Activated CD4-positive, alpha-beta T cell treated with anti-CD3 and anti-CD28 coated beads, Interleukin-2, amount 10 ng/mL, durations not matched to agents 24 days and 14 days (primary cell): Measurements from ENCODE around the gene FBLN7. TPM values are rescaled to one million over a fixed set of nuclear protein-coding genes. Genes with fewer than 3 reads are reported as not detected.
"Not testable (repeated sequence)": the region's sequence is repeated elsewhere in the genome, so short reads cannot be mapped to it uniquely, and the experiment has no call there.

Source experiments
- DNase-seq: peaks from one replicate; pipeline ENCODE4 v3.0.0; 2022
- H3K27ac Mint-ChIP-seq: one replicate; pipeline ENCODE4 v1.8.0; 2022; ENCODE audit warnings: mild to moderate bottlenecking, mixed read lengths
- H3K27me3 Mint-ChIP-seq: one replicate; pipeline ENCODE4 v1.8.0; 2022; ENCODE audit warnings: mixed read lengths
- H3K36me3 Mint-ChIP-seq: one replicate; pipeline ENCODE4 v1.8.0; 2022; ENCODE audit warnings: low read depth, mild to moderate bottlenecking, mixed read lengths
- H3K4me1 Mint-ChIP-seq: one replicate; pipeline ENCODE4 v1.8.0; 2021; ENCODE audit warnings: mixed read lengths
- H3K4me3 Mint-ChIP-seq: one replicate; pipeline ENCODE4 v1.8.0; 2022; ENCODE audit warnings: mild to moderate bottlenecking, moderate library complexity, mixed read lengths
- H3K9me3 Mint-ChIP-seq: one replicate; pipeline ENCODE4 v1.8.0; 2021; ENCODE audit warnings: mixed read lengths
- intact Hi-C: fragments of 100-400 bp; cut with micrococcal nuclease; formaldehyde crosslinking; loops from one replicate; pipeline ENCODE4 v1.15.1; 2023
- total RNA-seq: library from RNA; stranded (reverse); gene quantifications from 2 replicates; pipeline ENCODE4 v1.2.3, GENCODE V29; 2022

The FBLN7 gene
- total RNA-seq, 1 donor from 2014 or later: 26.8 TPM

DNA sequence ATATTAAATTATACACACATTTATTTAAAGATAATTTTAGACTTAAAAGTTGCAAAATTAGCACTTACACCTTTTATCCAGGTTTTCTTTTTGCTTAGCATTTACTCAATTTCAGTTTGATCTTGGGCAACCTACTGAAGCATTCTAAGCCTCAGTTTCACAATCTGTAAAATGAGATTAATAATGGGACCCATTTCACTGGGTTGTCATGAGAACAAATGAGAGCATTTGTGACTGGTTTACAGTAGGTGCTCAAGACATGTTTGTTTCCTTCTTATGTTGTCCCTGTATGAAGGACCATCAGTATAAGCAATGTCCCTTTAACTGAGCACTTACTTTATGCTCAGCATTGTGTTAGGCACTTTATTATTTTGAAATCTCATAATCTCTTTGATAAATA lies 4.8 kb upstream of the FBLN7 start:
- peaks cover 11% of the 10 kb centered on the region for H3K27me3 Mint-ChIP-seq
- DNase-seq: no peak
- no peak overlapping the region for H3K27ac Mint-ChIP-seq
- peaks cover 4% of the 10 kb centered on the region for H3K9me3 Mint-ChIP-seq
- intact Hi-C loops: no loop called here
- H3K4me3 Mint-ChIP-seq: no peak overlapping the region
- peaks cover 6% of the 10 kb centered on the region for H3K36me3 Mint-ChIP-seq
- peaks cover 12% of the 10 kb centered on the region for H3K4me1 Mint-ChIP-seq

DNA sequence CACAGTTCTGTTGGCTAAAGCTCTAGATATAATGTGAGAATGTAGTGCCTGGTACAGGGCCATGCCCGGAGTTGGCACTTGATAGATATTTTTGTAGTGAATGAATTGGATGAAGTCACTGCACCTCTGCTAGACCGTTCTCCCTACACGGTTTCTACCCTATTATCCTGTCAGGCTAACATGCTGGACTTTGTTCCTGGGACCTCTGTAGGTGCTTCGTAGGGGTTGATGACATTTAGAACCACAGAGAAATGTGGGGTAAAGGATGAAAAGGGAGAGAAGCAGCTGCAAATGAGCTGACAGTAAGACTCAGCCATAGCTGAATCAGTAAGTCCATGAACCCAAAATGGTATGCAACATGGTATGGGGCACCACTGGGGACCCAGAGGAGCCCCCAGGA lies 4.1 kb upstream of the FBLN7 start:
- peak; percentile 48 for DNase-seq
- H3K4me3 Mint-ChIP-seq: no peak overlapping the region
- peaks cover 15% of the 10 kb centered on the region for H3K27me3 Mint-ChIP-seq
- H3K27ac Mint-ChIP-seq: no peak overlapping the region
- H3K4me1 Mint-ChIP-seq: peaks cover 12% of the 10 kb centered on the region
- peaks cover 6% of the 10 kb centered on the region for H3K36me3 Mint-ChIP-seq
- H3K9me3 Mint-ChIP-seq: peaks cover 3% of the 10 kb centered on the region
- intact Hi-C loops: no loop called here

DNA sequence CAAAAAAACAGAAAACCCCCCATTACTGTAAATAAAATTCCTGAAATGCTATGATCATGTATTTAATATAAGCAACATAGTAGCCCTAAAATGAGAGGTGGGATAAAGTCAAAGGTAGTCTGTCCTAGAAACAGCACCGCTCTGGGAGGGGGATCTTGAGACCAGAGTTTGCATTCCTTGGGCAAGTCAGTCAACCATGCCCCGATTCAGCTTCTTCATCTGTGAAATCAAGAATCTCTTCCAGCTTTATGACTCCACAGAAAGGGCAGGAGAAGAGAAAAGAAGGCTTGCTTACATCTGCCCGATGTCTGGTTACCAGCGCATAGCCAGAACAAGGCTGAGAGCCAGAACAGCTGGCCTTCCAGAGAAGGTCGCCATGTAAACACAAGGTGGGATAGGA lies 2.1 kb upstream of the FBLN7 start:
- Mint-ChIP-seq H3K27ac (no peak overlapping the region), H3K9me3 (peaks cover 3% of the 10 kb centered on the region), H3K36me3 (peaks cover 6% of the 10 kb centered on the region), H3K4me3 (no peak overlapping the region), H3K4me1 (peaks cover 12% of the 10 kb centered on the region), H3K27me3 (peaks cover 25% of the 10 kb centered on the region)
- intact Hi-C loops: no loop called here
- DNase-seq: no peak

DNA sequence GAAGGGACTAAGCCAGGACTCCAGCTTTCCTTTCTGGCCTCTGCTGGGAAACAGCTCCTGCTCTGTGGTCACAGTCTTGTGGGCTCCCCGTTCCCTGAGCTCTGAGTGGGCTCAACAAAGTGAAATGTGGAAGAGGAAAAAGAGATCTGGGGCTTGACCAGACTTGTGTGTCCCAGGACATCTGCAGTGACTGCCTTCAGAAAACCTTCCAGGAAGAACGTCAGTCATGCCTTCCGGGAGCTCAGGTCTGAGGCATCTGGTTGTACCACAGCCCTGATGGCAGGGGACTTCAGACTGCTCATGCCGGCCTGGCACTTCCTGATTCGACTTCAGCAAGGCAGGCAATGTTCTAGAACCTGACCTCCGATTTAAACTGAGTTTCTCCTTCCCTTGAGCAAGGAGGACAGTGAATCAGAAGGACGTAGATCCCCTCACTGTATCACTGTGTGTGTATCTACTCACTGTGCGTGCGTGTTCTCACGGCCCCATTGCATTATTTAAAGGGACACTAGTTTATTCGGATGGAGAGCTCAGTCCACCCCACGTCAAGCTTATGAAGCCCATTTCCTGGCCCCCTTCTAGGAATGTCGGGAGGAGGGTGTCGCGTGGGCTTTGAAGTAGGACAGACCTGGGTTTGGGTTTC lies 548 bp upstream of the FBLN7 start:
- intact Hi-C loops: no loop called here
- Mint-ChIP-seq H3K9me3 (peaks cover 3% of the 10 kb centered on the region), H3K4me1 (peaks cover 8% of the 10 kb centered on the region), H3K36me3 (peaks cover 4% of the 10 kb centered on the region), H3K27ac (peak overlapping the region; percentile 45), H3K4me3 (peak overlapping the region; percentile 70), H3K27me3 (peaks cover 26% of the 10 kb centered on the region)
- peak; percentile 67 for DNase-seq

DNA sequence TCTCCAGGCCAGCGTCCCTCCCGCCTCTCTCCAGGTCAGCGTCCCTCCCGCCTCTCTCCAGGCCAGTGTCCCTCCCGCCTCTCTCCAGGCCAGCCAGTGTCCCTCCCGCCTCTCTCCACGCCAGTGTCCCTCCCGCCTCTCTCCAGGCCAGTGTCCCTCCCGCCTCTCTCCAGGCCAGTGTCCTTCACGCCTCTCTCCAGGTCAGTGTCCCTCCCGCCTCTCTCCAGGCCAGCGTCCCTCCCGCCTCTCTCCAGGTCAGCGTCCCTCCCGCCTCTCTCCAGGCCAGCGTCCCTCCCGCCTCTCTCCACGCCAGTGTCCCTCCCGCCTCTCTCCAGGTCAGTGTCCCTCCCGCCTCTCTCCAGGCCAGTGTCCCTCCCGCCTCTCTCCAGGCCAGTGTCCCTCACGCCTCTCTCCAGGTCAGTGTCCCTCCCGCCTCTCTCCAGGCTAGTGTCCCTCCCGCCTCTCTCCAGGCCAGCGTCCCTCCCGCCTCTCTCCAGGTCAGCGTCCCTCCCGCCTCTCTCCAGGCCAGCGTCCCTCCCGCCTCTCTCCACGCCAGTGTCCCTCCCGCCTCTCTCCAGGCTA lies 939 bp downstream of the FBLN7 start:
- peak overlapping the region; percentile 68 for H3K4me3 Mint-ChIP-seq
- H3K27ac Mint-ChIP-seq, H3K36me3 Mint-ChIP-seq, intact Hi-C loops, H3K9me3 Mint-ChIP-seq, H3K4me1 Mint-ChIP-seq, DNase-seq: not testable (repeated sequence)
- peaks cover 30% of the 10 kb centered on the region for H3K27me3 Mint-ChIP-seq

DNA sequence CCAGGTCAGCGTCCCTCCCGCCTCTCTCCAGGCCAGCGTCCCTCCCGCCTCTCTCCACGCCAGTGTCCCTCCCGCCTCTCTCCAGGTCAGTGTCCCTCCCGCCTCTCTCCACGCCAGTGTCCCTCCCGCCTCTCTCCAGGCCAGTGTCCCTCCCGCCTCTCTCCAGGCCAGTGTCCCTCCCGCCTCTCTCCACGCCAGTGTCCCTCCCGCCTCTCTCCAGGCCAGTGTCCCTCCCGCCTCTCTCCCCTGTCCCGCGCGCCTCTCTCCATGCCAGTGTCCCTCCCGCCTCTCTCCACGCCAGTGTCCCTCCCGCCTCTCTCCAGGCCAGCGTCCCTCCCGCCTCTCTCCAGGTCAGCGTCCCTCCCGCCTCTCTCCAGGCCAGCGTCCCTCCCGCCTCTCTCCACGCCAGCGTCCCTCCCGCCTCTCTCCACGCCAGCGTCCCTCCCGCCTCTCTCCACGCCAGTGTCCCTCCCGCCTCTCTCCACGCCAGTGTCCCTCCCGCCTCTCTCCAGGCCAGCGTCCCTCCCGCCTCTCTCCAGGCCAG lies 1.5 kb downstream of the FBLN7 start:
- H3K36me3 Mint-ChIP-seq, DNase-seq, H3K27ac Mint-ChIP-seq, intact Hi-C loops, H3K4me1 Mint-ChIP-seq, H3K4me3 Mint-ChIP-seq, H3K9me3 Mint-ChIP-seq: not testable (repeated sequence)
- H3K27me3 Mint-ChIP-seq: peaks cover 30% of the 10 kb centered on the region

DNA sequence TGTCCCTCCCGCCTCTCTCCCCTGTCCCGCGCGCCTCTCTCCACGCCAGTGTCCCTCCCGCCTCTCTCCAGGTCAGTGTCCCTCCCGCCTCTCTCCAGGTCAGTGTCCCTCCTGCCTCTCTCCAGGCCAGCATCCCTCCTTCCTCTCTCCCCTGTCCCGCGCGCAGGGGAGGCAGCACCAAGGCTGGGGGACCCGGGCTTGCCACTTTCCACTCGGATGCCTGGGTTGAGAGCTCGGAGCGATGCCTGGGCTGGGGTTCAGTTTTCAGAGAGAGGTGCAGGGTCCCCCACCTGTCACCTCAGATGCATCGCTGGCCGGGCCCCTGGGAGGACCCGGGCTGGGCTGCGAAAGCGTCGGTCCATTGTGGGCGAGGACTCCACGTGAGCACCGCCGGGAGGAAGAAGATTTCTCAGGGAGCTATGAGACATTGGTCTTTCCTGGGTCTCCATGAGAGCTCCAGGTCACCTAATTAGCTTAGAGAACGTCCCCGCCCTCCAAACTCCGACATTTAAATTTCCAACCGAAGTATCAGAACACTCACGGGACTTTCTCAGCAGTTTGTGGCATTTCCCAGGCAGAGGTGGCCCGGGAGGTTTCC lies 2.1 kb downstream of the FBLN7 start:
- H3K27ac Mint-ChIP-seq: no peak overlapping the region
- no peaks in the 10 kb centered on the region for H3K9me3 Mint-ChIP-seq
- H3K36me3 Mint-ChIP-seq: peaks cover 3% of the 10 kb centered on the region
- H3K4me1 Mint-ChIP-seq: peaks cover 7% of the 10 kb centered on the region
- peak; percentile 49 for DNase-seq
- no peak overlapping the region for H3K4me3 Mint-ChIP-seq
- intact Hi-C loops: no loop called here
- H3K27me3 Mint-ChIP-seq: peaks cover 30% of the 10 kb centered on the region

DNA sequence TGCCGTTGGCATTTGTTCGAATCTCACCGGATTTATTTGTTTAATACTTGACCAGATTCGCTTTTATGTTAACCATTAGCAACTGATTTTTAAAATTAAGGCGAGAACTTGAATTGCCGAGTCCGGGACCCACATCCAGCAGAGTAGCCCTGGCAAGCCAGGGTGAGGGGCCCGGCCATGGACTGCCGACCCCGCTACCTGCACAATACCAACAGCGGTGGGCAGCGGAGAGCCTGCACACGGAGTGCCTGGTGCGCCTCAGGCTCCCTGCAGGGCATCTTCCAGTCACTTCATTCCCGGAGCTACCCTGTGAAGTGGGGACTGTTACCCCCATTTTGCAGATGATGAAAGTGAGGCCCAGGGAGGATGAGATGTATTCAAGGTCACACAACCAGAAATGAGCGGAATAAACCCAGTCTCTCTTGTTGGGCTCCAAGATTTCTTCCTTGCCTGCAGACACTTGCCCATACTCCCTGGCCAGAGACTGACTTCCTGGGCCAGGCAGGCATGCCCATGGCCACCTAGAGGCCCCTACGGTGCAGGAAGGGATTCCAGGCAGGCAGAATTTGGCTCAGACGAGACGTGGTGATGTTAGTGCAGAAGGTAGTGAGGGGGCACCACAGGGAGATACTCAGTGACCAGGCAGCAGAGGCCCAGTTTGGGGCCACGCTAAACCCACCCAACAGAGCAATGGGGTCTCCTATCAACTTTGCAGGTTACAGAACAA lies 2.9 kb downstream of the FBLN7 start:
- intact Hi-C loops: no loop called here
- Mint-ChIP-seq H3K9me3 (no peaks in the 10 kb centered on the region), H3K4me3 (no peak overlapping the region), H3K27me3 (peaks cover 29% of the 10 kb centered on the region), H3K36me3 (peaks cover 3% of the 10 kb centered on the region), H3K27ac (no peak overlapping the region), H3K4me1 (peaks cover 7% of the 10 kb centered on the region)
- peak; percentile 54 for DNase-seq

DNA sequence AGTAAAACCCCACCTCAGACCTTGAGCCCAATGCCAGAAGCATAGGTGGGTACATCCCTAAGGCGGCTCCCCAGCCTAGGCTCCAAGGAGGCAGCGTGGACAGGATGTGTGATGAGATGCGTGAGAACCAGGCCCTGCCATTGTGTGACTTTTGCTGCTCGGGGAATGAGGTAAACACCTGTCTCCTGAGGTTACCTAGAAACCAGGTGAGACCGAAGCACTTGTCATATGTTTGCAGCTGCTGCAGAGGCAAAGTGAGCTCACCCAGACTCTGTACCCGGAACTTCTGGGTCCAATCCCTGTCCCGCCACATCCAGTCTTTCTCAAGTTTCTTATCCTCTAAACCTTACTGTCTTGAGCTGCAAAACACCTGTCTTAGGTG lies 3.4 kb downstream of the FBLN7 start:
- H3K4me1 Mint-ChIP-seq: peaks cover 7% of the 10 kb centered on the region
- peaks cover 27% of the 10 kb centered on the region for H3K27me3 Mint-ChIP-seq
- DNase-seq: peak; percentile 52
- H3K27ac Mint-ChIP-seq: no peak overlapping the region
- H3K36me3 Mint-ChIP-seq: peaks cover 3% of the 10 kb centered on the region
- H3K9me3 Mint-ChIP-seq: no peaks in the 10 kb centered on the region
- intact Hi-C loops: no loop called here
- H3K4me3 Mint-ChIP-seq: no peak overlapping the region

DNA sequence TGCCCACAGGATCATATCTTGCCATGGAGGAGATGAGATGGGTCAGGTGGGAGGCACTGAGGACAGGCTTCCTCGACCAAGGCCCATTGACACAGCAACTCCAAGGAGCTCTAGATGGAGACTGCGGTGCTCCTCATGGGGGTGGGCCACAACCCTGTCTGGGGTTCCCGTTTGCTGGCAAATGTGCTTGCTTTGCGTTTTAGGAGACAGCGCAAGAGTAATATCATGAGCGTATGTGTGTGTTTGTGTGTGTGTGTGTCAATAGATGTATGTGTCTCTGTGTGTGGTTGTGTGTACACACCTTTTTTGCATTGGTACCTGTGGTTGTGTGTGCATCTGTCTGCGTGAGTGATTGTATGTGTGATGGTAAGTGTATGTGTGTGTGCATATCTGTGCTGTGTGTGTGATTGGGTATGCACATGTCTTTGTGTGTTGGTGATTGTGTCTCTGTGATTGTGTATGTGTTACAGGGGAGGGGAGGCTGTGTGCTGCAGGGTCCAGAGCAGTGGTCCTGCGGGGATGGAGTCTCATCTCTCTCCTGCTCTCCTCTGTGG lies 4.4 kb downstream of the FBLN7 start:
- peak; percentile 50 for DNase-seq
- H3K4me1 Mint-ChIP-seq: peaks cover 3% of the 10 kb centered on the region
- peaks cover 1% of the 10 kb centered on the region for H3K36me3 Mint-ChIP-seq
- H3K27me3 Mint-ChIP-seq: peaks cover 30% of the 10 kb centered on the region
- no peak overlapping the region for H3K27ac Mint-ChIP-seq
- intact Hi-C loops: no loop called here
- H3K4me3 Mint-ChIP-seq: no peak overlapping the region
- H3K9me3 Mint-ChIP-seq: no peaks in the 10 kb centered on the region

DNA sequence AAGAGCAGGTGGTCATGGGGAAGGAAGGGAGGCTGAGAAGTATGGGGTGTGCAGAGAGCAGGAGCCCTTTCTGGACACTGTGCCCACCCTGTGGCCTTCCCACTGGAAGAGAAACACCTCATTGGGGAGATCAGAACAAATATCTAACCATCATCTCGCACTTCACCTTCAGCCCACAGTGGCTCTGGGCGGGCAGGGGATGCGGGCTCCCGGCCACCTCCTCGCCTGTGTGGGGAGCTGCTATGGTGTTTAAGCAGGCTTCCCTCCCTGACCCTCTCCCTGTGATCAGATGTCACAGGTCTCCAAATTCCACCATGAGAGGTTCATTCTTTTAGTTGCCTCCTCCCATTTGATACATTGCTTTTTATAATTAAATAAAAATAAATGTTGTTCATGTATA lies 5.0 kb downstream of the FBLN7 start:
- intact Hi-C loops: no loop called here
- Mint-ChIP-seq H3K27ac (no peak overlapping the region), H3K4me3 (no peak overlapping the region), H3K27me3 (peaks cover 26% of the 10 kb centered on the region), H3K9me3 (no peaks in the 10 kb centered on the region), H3K36me3 (no peaks in the 10 kb centered on the region), H3K4me1 (no peaks in the 10 kb centered on the region)
- no peak for DNase-seq

DNA sequence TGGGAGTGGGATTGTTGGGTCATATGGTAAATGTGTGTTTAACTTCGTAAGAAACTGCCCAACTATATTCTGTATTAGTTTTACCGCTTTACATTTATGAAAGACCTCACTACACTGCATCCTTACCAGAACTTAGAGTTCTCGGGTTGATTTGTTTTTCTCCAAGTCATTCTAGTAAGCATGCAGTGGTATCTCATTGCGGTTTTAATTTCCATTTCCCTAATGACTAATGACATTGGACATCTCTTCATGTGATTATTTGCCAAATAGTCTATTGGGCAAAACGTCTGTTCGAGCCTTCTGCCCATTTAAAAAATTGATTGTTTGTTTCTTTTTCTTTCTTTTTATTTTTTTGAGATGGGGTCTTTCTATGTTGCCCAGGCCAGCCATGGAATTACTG lies 6.8 kb downstream of the FBLN7 start:
- no peak overlapping the region for H3K27ac Mint-ChIP-seq
- intact Hi-C loops: no loop called here
- H3K4me3 Mint-ChIP-seq: no peak overlapping the region
- peaks cover 23% of the 10 kb centered on the region for H3K27me3 Mint-ChIP-seq
- no peaks in the 10 kb centered on the region for H3K4me1 Mint-ChIP-seq
- DNase-seq: no peak
- peaks cover 2% of the 10 kb centered on the region for H3K36me3 Mint-ChIP-seq
- no peaks in the 10 kb centered on the region for H3K9me3 Mint-ChIP-seq

DNA sequence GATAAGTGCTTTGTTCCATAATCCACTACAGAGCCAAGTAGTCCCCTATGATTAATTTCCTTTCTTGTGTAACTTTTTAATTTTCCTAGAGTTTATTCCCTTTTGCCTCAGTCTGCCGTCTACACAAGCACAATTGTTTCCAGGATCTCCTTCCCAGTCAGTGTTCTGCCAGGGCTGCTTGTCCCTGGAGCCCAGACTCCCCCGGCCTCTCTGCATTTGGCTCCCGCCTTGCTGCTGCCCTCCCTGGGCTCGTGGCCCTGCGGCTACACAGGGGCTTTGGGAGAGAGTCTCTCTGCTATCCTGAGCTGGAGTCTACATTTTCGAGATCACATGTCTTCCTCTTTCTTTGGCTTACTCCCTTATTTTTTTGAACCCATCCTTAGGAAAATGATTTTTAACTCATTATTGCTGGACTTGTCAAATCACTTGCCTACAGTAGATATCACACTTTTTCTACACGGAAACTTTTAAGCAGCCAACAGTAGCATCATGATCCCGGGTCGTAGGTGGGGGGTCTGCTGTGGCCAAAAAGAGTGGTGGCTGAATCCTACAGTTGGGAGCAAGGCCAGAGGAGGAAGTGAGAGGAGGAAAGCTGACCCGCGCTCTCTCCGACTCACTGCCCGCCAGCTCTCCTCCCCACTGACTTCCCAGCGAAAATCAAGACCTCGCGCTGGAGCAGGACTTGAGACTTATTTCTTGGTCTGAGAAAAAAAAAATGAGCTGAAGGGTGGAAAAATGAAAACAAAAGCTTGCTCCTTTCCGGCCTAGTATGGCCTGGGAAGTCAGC lies 9.4 kb downstream of the FBLN7 start:
- Mint-ChIP-seq H3K4me3 (no peak overlapping the region), H3K4me1 (peaks cover 2% of the 10 kb centered on the region), H3K27ac (no peak overlapping the region), H3K36me3 (peaks cover 2% of the 10 kb centered on the region), H3K9me3 (no peaks in the 10 kb centered on the region), H3K27me3 (peaks cover 12% of the 10 kb centered on the region)
- DNase-seq: no peak
- intact Hi-C loops: no loop called here
